ENCODE results near the gene MIOX. TPM values are rescaled to one million over a fixed set of nuclear protein-coding genes. Genes with fewer than 3 reads are reported as not detected.

The MIOX gene
- total RNA-seq, 2 experiments from 2014 or later = 0.39 to 0.59 TPM

- intact Hi-C loops (cut with micrococcal nuclease) = no loop called here
- peaks cover 23% of the 10 kb centered on the region for H3K36me3 Mint-ChIP-seq
- POLR2A ChIA-PET = interaction anchor here (0.9 to 1.6 kb wide), 3 partner anchors 9 to 81 kb away, joined by 3 to 6 read pairs (median 4); no protein-coding TSS in a partner anchor
- H3K4me1 Mint-ChIP-seq (ENCODE audit: low read depth) = peaks cover 10% of the 10 kb centered on the region
- CTCF ChIA-PET = interaction anchor here (0.5 to 1.0 kb wide), 3 partner anchors 53 to 248 kb away, joined by 3 to 5 read pairs (median 3); no protein-coding TSS in a partner anchor
- H3K27me3 Mint-ChIP-seq = no peaks in the 10 kb centered on the region
- DNase-seq = no peak
- no peaks in the 10 kb centered on the region for H3K9me3 Mint-ChIP-seq
- H3K27ac Mint-ChIP-seq = peak overlapping the region; percentile 64
- H3K4me3 Mint-ChIP-seq = no peak overlapping the region
These were observed 42.0 kb upstream of the MIOX start for GRCh38 chr22:50444663-50445062.

GRCh38 chr22:50445071-50445879 is 41.4 kb upstream of the MIOX start:
- Mint-ChIP-seq H3K36me3 (peaks cover 27% of the 10 kb centered on the region), H3K4me1 (ENCODE audit: low read depth) (peaks cover 10% of the 10 kb centered on the region), H3K27me3 (no peaks in the 10 kb centered on the region), H3K27ac (peak overlapping the region; percentile 64), H3K4me3 (no peak overlapping the region), H3K9me3 (no peaks in the 10 kb centered on the region)
- CTCF ChIA-PET = interaction anchor here (0.5 to 0.8 kb wide), 2 partner anchors 53 to 247 kb away, joined by 3 read pairs; no protein-coding TSS in a partner anchor
- POLR2A ChIA-PET = interaction anchor here (0.9 to 1.6 kb wide), 3 partner anchors 8 to 81 kb away, joined by 3 to 6 read pairs (median 4); no protein-coding TSS in a partner anchor
- intact Hi-C loops (cut with micrococcal nuclease) = no loop called here
- no peak for DNase-seq

- Mint-ChIP-seq H3K4me1 (ENCODE audit: low read depth) (peaks cover 10% of the 10 kb centered on the region), H3K27me3 (no peaks in the 10 kb centered on the region), H3K36me3 (peaks cover 30% of the 10 kb centered on the region), H3K9me3 (no peaks in the 10 kb centered on the region), H3K4me3 (no peak overlapping the region), H3K27ac (peak overlapping the region; percentile 29)
- DNase-seq = no peak
- POLR2A ChIA-PET = no interaction called here
- CTCF ChIA-PET = interaction anchor here (0.6 kb wide), 1 partner anchor 52 kb away, joined by 4 read pairs; no protein-coding TSS in a partner anchor
- intact Hi-C loops (cut with micrococcal nuclease) = no loop called here
These were observed 40.6 kb upstream of the MIOX start for GRCh38 chr22:50445880-50446707.

- Mint-ChIP-seq H3K4me3 (no peak overlapping the region), H3K4me1 (ENCODE audit: low read depth) (peaks cover 10% of the 10 kb centered on the region), H3K27ac (no peak overlapping the region), H3K27me3 (no peaks in the 10 kb centered on the region), H3K9me3 (no peaks in the 10 kb centered on the region), H3K36me3 (peaks cover 34% of the 10 kb centered on the region)
- POLR2A ChIA-PET = no interaction called here
- DNase-seq = no peak
- intact Hi-C loops (cut with micrococcal nuclease) = no loop called here
- CTCF ChIA-PET = no interaction called here
These were observed 39.7 kb upstream of the MIOX start for GRCh38 chr22:50446708-50447575.

GRCh38 chr22:50447576-50448551 is 38.8 kb upstream of the MIOX start:
- Mint-ChIP-seq H3K27me3 (no peaks in the 10 kb centered on the region), H3K36me3 (peaks cover 36% of the 10 kb centered on the region), H3K4me3 (no peak overlapping the region), H3K4me1 (ENCODE audit: low read depth) (peaks cover 12% of the 10 kb centered on the region), H3K9me3 (no peaks in the 10 kb centered on the region), H3K27ac (no peak overlapping the region)
- POLR2A ChIA-PET = no interaction called here
- CTCF ChIA-PET = interaction anchor here (0.9 kb wide), 1 partner anchor 78 kb away, joined by 3 read pairs; the partner anchor contains the start of gene SCO2
- DNase-seq = no peak
- intact Hi-C loops (cut with micrococcal nuclease) = no loop called here

- Mint-ChIP-seq H3K4me1 (ENCODE audit: low read depth) (peaks cover 13% of the 10 kb centered on the region), H3K9me3 (no peaks in the 10 kb centered on the region), H3K27ac (peak overlapping the region; percentile 75), H3K4me3 (no peak overlapping the region), H3K36me3 (peaks cover 36% of the 10 kb centered on the region), H3K27me3 (no peaks in the 10 kb centered on the region)
- ChIA-PET CTCF (interaction anchor here (0.7 to 2.2 kb wide), 4 partner anchors 17 to 73 kb away, joined by 3 to 7 read pairs (median 6); partner anchors contain the start of gene SCO2), POLR2A (interaction anchor here (1.8 kb wide), 1 partner anchor 18 kb away, joined by 6 read pairs; no protein-coding TSS in a partner anchor)
- DNase-seq = no peak
- intact Hi-C loops (cut with micrococcal nuclease) = loop anchor here (2.0 kb wide), 1 partner anchor 20 kb away; no protein-coding TSS in a partner anchor
These were observed 34.0 kb upstream of the MIOX start for GRCh38 chr22:50452649-50453048.

GRCh38 chr22:50454556-50455075 is 32.0 kb upstream of the MIOX start:
- Mint-ChIP-seq H3K9me3 (no peaks in the 10 kb centered on the region), H3K27me3 (no peaks in the 10 kb centered on the region), H3K4me3 (no peak overlapping the region), H3K27ac (no peak overlapping the region), H3K4me1 (ENCODE audit: low read depth) (peaks cover 13% of the 10 kb centered on the region), H3K36me3 (peaks cover 28% of the 10 kb centered on the region)
- ChIA-PET CTCF (interaction anchor here (1.8 kb wide), 1 partner anchor 43 kb away, joined by 7 read pairs; no protein-coding TSS in a partner anchor), POLR2A (no interaction called here)
- intact Hi-C loops (cut with micrococcal nuclease) = loop anchor here (5.0 kb wide), 1 partner anchor 43 kb away; no protein-coding TSS in a partner anchor
- no peak for DNase-seq

GRCh38 chr22:50455201-50455600 is 31.5 kb upstream of the MIOX start:
- intact Hi-C loops (cut with micrococcal nuclease) = loop anchor here (5.0 kb wide), 1 partner anchor 42 kb away; no protein-coding TSS in a partner anchor
- no peak overlapping the region for H3K27ac Mint-ChIP-seq
- H3K27me3 Mint-ChIP-seq = no peaks in the 10 kb centered on the region
- ChIA-PET POLR2A (interaction anchor here (1.4 kb wide), 1 partner anchor 9 kb away, joined by 3 read pairs; no protein-coding TSS in a partner anchor), CTCF (no interaction called here)
- H3K9me3 Mint-ChIP-seq = no peaks in the 10 kb centered on the region
- no peak overlapping the region for H3K4me3 Mint-ChIP-seq
- H3K36me3 Mint-ChIP-seq = peaks cover 24% of the 10 kb centered on the region
- no peak for DNase-seq
- H3K4me1 Mint-ChIP-seq (ENCODE audit: low read depth) = peaks cover 13% of the 10 kb centered on the region

GRCh38 chr22:50456026-50456425 is 30.6 kb upstream of the MIOX start:
- Mint-ChIP-seq H3K4me3 (no peak overlapping the region), H3K27ac (no peak overlapping the region), H3K27me3 (no peaks in the 10 kb centered on the region), H3K9me3 (no peaks in the 10 kb centered on the region), H3K36me3 (peaks cover 25% of the 10 kb centered on the region), H3K4me1 (ENCODE audit: low read depth) (peaks cover 13% of the 10 kb centered on the region)
- intact Hi-C loops (cut with micrococcal nuclease) = loop anchor here (5.0 kb wide), 1 partner anchor 41 kb away; no protein-coding TSS in a partner anchor
- POLR2A ChIA-PET = interaction anchor here (1.4 kb wide), 1 partner anchor 9 kb away, joined by 3 read pairs; no protein-coding TSS in a partner anchor
- DNase-seq = no peak
- CTCF ChIA-PET = interaction anchor here (1.5 to 2.1 kb wide), 2 partner anchors 17 to 165 kb away, joined by 5 to 12 read pairs; partner anchors contain the start of gene SBF1

Data from activated CD4-positive, alpha-beta memory T cell treated with anti-CD3 and anti-CD28 coated beads for 36 hours (primary cell).